ENCODE measurements around the gene OSBPL3.

GRCh38 chr7:24828891-24829661 lies 150.9 kb downstream of the OSBPL3 start:
- TF ChIP-seq CTCF (IDR thresholded peaks at IDR 0.05), result no peak
- TF ChIP-seq ESRRA (CRISPR knock-in tag; IDR thresholded peaks at IDR 0.05; ENCODE audit: borderline replicate concordance), result no peak
